ENCODE data around the gene RAB7A. TPM values are rescaled to one million over a fixed set of nuclear protein-coding genes. Genes with fewer than 3 reads are reported as not detected.
A peak's percentile ranks its signal among the peaks of the same experiment; 100 is the strongest.

RAB7A gene
- total RNA-seq, 4 donors from 2014 or later: 98.9 to 114 (median 110) TPM

DNA sequence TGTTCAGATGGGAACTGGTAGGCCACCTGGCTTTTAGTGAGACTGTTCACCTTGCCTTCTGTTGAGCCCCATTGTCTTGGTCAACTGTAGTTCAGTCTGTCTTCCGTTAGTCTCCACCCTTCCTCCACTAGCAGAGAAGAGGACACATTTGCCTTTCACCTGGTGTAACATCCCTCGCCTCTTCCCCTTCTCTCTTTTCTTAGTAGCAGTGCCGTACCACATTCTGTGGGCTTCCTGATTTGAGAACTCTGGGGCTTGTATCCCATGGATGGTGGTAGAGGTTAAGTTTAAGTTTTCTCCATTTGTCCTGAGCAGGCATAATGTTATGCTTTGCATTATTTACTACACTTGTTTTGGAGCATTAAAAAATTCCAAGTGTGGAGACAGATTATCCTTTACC, 49.3 kb downstream of the RAB7A start:
- no peak for DNase-seq
- Histone ChIP-seq H3K4me1 (peaks cover 28 to 45% of the 10 kb centered on the region in 2 donors), H3K27ac (no peak overlapping the region)

DNA sequence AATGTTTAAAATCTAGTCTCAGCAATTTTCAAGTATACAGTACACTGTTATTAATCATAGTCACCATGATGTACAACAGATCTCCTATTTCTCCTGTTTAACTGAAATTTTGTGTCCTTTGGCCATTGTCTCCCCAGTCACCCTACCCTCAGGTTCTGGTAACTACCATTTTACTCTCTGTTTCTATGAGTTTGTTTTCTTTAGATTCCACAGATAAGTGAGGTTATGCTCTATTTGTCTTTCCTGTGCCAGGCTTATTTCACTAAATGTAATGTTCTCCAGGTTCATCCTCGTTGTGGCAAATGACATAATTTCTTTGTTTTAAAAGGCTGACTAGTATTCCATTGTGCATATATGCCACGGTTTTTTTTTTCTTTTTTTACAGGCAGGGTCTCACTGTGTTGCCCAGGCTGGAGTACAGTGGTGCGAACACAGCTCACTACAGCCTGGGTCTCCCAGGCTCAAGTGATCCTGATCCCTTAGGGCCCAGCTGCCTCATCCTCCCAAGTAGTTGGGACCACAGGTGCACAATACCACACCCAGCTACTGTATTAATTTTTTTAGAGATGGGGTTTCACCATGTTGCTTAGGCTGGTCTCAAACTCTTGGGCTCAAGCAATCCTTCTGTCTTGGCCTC, 50.0 kb downstream of the RAB7A start:
- intact Hi-C loops (cut with DNase I): no loop called here
- Histone ChIP-seq H3K4me3 (replicated peaks in 1 of 3) (no peak overlapping the region), H3K9me3 (no peaks in the 10 kb centered on the region), H3K27ac (no peak overlapping the region), H3K4me1 (peaks cover 34 to 47% of the 10 kb centered on the region in 2 donors), H3K27me3 (no peaks in the 10 kb centered on the region), H3K36me3 (no peaks in the 10 kb centered on the region)
- 73 to 75% methylated on average over 3 of the region's 3 CpGs for WGBS, 2 donors
- DNase-seq: no peak
- no peak for TF ChIP-seq POLR2A (IDR thresholded peaks at IDR 0.05)
- TF ChIP-seq, protein P1, sequence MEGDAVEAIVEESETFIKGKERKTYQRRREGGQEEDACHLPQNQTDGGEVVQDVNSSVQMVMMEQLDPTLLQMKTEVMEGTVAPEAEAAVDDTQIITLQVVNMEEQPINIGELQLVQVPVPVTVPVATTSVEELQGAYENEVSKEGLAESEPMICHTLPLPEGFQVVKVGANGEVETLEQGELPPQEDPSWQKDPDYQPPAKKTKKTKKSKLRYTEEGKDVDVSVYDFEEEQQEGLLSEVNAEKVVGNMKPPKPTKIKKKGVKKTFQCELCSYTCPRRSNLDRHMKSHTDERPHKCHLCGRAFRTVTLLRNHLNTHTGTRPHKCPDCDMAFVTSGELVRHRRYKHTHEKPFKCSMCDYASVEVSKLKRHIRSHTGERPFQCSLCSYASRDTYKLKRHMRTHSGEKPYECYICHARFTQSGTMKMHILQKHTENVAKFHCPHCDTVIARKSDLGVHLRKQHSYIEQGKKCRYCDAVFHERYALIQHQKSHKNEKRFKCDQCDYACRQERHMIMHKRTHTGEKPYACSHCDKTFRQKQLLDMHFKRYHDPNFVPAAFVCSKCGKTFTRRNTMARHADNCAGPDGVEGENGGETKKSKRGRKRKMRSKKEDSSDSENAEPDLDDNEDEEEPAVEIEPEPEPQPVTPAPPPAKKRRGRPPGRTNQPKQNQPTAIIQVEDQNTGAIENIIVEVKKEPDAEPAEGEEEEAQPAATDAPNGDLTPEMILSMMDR (IDR thresholded peaks at IDR 0.05): no peak

More for the DNA sequence above, 49.3 kb downstream of the RAB7A start:
- H3K27me3 ChIP-seq: no peaks in the 10 kb centered on the region
- TF ChIP-seq, protein P1 (IDR thresholded peaks at IDR 0.05): no peak
- no peak for TF ChIP-seq POLR2A (IDR thresholded peaks at IDR 0.05)
- intact Hi-C loops (cut with DNase I): no loop called here
- H3K36me3 ChIP-seq: no peaks in the 10 kb centered on the region
- no peak overlapping the region for H3K4me3 ChIP-seq (replicated peaks in 1 of 3)
- WGBS, 2 donors: 93% methylated on average over 3 of the region's 3 CpGs
- H3K9me3 ChIP-seq: no peaks in the 10 kb centered on the region

DNA sequence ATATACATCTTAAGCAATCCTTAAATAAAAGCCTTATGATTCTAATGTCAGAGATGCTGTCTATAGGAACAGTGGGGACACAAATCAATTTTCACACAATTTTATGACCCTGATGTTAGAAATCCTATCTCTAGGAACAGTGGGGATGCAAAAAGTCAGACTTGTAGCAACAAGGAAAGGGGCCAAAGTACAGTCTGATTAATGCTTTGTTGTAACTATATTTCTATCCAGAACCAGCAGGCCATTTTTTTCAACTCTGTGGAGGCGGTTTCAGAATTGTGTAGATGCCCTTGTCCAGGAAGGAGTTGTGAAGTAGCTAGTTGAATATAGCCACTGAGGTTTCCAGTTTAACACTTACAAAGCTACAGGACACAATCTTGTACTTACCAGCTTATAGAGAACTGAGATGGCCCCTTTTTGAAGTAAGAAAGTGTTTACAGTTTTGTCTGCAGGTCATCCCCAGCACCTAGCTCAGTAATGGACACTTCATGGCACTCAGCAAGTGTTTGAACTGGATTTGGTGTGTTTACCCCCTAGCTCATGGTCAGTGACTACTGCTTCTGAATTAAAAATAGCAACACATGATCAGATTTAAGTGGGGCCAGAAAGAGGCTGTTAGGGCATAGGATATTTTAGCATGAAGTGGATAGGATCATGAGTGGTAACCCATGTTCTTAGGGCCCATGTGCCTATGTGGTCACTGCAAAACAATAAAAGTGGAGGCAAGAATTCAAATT, 54.3 kb downstream of the RAB7A start:
- H3K4me1 ChIP-seq: peaks cover 56 to 72% of the 10 kb centered on the region in 2 donors
- no peaks in the 10 kb centered on the region for H3K36me3 ChIP-seq
- H3K9me3 ChIP-seq: no peaks in the 10 kb centered on the region
- 92 to 97% methylated on average over 1 of the region's 1 CpG for WGBS, 2 donors
- intact Hi-C loops (cut with DNase I): loop anchor here (5.0 kb wide), 1 partner anchor 38 kb away; no protein-coding TSS in a partner anchor
- TF ChIP-seq POLR2A (IDR thresholded peaks at IDR 0.05): no peak
- TF ChIP-seq, protein P1 (IDR thresholded peaks at IDR 0.05): no peak
- H3K27ac ChIP-seq: peak overlapping the region in 2 of 3 donors; percentile 19 to 43
- H3K4me3 ChIP-seq (replicated peaks in 1 of 3): no peak overlapping the region
- H3K27me3 ChIP-seq: no peaks in the 10 kb centered on the region
- no peak for DNase-seq

DNA sequence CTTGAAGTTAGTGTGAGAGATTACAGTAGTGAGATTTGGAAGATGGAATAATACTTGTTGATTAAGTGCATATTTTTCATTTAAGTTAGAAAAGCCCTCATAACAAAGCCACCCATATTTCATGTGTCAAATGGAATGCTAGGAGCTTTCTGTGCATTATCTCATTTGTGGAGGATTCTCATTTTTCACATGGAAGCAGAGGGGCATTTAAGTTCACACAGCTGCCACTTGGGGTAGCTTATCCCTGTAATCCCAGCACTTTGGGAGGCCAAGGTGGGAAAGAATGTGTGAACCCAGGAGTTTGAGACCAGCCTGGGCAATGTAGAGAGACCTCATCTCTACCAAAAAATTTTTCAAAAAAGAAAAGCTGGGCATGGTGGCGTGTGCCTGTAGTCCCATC, 55.2 kb downstream of the RAB7A start:
- Histone ChIP-seq H3K4me1 (peaks cover 62 to 72% of the 10 kb centered on the region in 2 donors), H3K9me3 (no peaks in the 10 kb centered on the region), H3K4me3 (replicated peaks in 1 of 3) (no peak overlapping the region), H3K36me3 (no peaks in the 10 kb centered on the region), H3K27me3 (no peaks in the 10 kb centered on the region), H3K27ac (peak overlapping the region in 2 of 3 donors; percentile 4 to 19)
- DNase-seq: no peak
- intact Hi-C loops (cut with DNase I): loop anchor here (5.0 kb wide), 1 partner anchor 39 kb away; no protein-coding TSS in a partner anchor
- WGBS, 2 donors: 69 to 82% methylated on average over 1 of the region's 1 CpG
- no peak for TF ChIP-seq POLR2A (IDR thresholded peaks at IDR 0.05)
- TF ChIP-seq, protein P1 (IDR thresholded peaks at IDR 0.05): no peak

Data from thyroid gland (tissue), 4 donors.